ENCODE measurements around the gene MRPS22. TPM values are rescaled to one million over a fixed set of nuclear protein-coding genes. Genes with fewer than 3 reads are reported as not detected.

MRPS22 gene
- total RNA-seq, 1 experiment from 2014 or later = 147 TPM

DNA sequence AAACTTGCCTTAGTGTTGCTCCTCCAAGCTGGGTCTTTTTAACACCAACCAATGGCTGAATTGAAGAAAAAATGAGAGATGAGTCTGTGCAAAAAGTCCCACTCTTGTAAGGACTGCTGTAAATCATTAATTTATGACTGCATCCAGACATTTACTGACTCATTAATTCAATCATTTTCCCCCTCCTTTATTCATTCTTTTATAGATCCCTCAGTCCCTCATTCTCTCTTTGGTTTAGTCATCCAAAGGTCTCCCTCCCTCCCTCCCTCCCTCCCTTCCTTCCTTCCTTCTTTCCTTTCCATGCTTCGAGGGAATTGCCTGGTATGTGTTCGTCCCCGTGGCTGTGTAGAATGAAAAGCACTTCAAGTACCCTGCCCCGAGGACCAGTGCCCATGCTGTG lies 35.3 kb upstream of the MRPS22 start:
- no peaks in the 10 kb centered on the region for H3K27me3 ChIP-seq
- H3K4me3 ChIP-seq = no peak overlapping the region
- DNase-seq = no peak
- no peaks in the 10 kb centered on the region for H3K36me3 ChIP-seq
- no peaks in the 10 kb centered on the region for H3K9me3 ChIP-seq

DNA sequence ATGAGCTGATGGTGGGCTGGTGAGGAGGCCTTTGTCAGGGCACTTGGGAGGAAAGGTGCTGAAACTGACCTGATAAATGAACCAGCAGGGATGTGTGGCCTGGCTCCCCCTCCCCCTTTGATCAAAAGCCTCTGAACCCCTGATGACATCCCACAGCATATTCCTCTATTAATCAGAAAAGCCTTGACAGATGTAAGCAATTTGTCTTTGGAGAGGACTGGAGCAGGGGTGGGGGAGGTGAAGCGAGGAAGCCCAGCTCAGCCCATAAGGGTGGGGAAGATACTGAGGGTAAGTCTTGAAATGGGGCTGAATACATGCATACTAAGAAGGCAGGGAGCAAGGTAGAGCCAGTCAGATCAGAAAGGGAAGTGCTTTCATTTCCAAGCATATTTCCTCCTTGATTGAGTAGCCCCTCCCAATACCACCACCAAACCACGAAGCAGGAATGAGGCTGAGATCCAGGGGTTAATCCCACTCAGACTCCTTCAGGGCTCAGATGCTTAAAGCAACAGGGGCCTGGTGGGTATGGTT lies 34.7 kb upstream of the MRPS22 start:
- Histone ChIP-seq H3K36me3 (no peaks in the 10 kb centered on the region), H3K9me3 (no peaks in the 10 kb centered on the region), H3K27me3 (no peaks in the 10 kb centered on the region), H3K4me3 (no peak overlapping the region)
- DNase-seq = peak; percentile 75

DNA sequence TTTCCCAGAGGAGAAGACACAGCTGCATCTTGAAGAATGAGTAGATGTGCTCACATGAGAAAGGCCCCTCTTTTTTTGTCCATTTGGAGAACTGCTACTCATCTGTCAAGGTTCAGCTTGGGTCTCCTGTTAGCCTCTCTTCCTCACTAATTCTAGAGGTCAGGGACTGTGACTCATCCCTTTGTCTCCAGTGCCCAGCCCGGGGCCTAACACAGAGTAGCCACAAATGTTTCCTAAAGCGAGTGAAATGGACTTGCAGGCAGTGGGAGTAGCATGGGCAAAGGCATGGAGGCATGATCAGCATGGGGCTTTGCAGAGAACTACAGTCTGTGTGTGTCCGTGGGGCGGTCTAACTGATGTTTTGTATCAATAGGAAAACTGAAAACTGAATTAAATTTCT lies 33.9 kb upstream of the MRPS22 start:
- Histone ChIP-seq H3K9me3 (no peaks in the 10 kb centered on the region), H3K4me3 (no peak overlapping the region), H3K27me3 (no peaks in the 10 kb centered on the region), H3K36me3 (no peaks in the 10 kb centered on the region)
- peak; percentile 85 for DNase-seq

DNA sequence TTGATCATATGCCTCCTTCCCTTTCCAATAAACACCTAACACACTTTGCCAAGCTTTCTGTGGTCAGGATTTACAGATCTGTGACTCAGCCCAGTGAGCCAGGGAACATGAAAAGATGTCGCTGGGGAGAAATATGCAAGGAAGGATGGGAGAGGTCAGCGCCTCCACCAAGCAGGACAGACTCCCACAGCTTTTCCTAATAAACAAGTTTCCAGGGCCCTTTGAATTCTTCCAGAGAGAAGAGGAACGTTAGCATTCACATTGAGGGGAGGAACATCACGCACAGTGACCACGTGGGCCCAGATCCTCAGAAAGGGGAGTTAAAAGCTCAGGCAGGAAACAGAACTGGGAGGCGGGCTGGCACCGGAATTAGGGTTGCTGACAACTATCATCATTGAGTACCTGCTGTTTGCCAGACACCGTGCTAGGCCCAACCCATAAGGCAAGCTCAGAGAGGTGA lies 33.3 kb upstream of the MRPS22 start:
- Histone ChIP-seq H3K36me3 (no peaks in the 10 kb centered on the region), H3K27me3 (no peaks in the 10 kb centered on the region), H3K9me3 (no peaks in the 10 kb centered on the region), H3K4me3 (no peak overlapping the region)
- peak; percentile 89 for DNase-seq

DNA sequence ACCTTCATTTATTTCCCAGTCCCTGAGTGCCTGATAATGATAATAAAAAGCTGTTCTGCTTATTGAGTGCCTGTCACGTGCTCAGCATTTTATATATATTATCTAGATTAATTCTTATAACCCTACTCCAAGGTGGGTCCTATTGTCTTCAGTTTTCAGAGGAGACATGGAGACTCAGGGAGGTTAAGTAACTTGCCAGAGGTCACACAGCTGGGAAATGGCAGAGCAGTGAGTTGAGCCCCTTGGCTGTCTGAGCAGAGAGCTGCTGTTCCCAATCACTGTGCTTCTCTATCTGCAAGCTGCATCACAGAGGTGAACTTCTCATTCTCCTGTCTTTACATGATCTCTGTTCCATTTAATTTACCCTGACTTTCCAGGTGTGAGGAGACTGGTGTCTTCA lies 32.3 kb upstream of the MRPS22 start:
- Histone ChIP-seq H3K27me3 (no peaks in the 10 kb centered on the region), H3K4me3 (no peak overlapping the region), H3K9me3 (no peaks in the 10 kb centered on the region), H3K36me3 (no peaks in the 10 kb centered on the region)
- DNase-seq = no peak

DNA sequence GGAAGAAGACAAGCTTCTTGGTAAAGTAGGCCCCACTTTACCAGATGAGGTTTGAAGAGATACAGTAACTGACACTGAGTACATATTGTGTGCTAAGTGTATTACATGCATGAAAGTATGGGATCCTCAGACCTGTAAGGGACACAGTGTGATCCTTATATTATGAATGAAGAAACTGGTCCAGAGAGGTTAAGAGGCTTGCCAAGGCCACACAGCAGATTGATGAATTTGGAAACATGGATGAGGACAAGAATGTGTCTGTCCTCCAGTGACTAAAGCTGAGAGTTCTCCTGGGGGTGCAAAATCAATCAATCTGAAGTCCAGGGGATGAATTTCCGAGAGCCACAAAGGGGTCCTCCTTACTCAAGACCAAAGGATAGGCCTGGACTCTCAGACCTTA lies 31.4 kb upstream of the MRPS22 start:
- no peaks in the 10 kb centered on the region for H3K27me3 ChIP-seq
- H3K36me3 ChIP-seq = no peaks in the 10 kb centered on the region
- H3K4me3 ChIP-seq = no peak overlapping the region
- H3K9me3 ChIP-seq = no peaks in the 10 kb centered on the region
- DNase-seq = no peak

DNA sequence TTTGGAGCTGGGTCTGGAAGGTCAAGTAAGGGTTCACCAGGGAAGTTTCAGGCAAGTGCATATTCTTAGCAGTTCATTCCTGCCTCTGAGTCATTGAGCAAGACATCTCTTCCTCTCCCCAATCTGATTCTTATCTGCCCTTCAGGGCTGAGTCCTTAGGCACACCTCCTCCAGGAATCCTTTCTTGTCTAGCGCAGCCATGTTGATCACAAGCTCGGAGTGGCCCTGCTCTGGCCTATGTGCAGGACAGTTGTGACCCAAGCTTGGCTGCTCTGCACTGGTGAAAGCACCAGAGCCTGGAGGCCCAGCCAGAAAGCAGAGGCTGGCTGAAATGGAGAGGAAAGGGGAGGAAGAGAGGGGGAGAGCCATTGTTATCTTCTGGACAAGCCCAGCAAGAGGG lies 30.9 kb upstream of the MRPS22 start:
- no peak for DNase-seq
- H3K27me3 ChIP-seq = no peaks in the 10 kb centered on the region
- no peak overlapping the region for H3K4me3 ChIP-seq
- no peaks in the 10 kb centered on the region for H3K36me3 ChIP-seq
- no peaks in the 10 kb centered on the region for H3K9me3 ChIP-seq

DNA sequence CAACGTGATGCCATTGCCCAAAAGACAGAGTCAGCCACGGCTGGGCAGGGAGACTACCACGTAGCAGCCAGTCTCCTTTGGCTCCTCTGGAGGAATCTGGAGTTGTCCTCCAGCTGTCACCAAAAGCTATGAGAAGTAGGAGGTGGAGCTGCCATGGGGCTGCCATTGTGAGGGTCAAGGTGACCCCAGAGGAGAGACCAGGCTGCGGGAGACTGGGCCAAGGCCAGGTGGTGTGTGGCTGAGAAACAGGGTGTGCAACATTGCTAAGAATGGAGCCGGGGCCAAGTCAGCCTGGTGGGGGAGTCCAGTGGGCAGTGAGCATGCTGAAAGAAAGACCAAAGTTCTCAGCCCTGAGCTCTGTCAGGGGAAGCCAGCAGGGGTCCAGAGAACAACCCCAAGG lies 29.9 kb upstream of the MRPS22 start:
- no peaks in the 10 kb centered on the region for H3K36me3 ChIP-seq
- no peak overlapping the region for H3K4me3 ChIP-seq
- H3K27me3 ChIP-seq = no peaks in the 10 kb centered on the region
- no peaks in the 10 kb centered on the region for H3K9me3 ChIP-seq
- no peak for DNase-seq

DNA sequence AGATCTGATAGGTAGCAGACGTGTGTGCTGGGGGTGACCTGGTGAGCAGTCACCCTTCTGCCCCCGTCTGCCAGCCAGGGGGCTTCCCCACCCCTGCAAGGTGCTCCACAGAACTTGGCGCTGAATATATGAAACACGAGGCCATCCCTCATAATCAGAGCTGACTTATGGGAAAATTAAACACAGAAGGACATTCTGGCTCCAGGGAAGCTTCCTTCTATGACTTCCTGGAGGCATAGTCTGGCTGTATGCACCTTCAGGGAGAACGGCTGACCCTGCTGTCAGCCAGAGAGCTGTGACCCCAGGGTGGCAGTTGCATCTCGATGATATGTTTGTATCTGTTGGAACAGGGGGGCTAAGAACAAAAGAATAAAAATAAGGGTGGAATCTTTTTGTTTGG lies 26.6 kb upstream of the MRPS22 start:
- no peak for DNase-seq
- Histone ChIP-seq H3K27me3 (no peaks in the 10 kb centered on the region), H3K4me3 (no peak overlapping the region), H3K9me3 (no peaks in the 10 kb centered on the region), H3K36me3 (no peaks in the 10 kb centered on the region)

DNA sequence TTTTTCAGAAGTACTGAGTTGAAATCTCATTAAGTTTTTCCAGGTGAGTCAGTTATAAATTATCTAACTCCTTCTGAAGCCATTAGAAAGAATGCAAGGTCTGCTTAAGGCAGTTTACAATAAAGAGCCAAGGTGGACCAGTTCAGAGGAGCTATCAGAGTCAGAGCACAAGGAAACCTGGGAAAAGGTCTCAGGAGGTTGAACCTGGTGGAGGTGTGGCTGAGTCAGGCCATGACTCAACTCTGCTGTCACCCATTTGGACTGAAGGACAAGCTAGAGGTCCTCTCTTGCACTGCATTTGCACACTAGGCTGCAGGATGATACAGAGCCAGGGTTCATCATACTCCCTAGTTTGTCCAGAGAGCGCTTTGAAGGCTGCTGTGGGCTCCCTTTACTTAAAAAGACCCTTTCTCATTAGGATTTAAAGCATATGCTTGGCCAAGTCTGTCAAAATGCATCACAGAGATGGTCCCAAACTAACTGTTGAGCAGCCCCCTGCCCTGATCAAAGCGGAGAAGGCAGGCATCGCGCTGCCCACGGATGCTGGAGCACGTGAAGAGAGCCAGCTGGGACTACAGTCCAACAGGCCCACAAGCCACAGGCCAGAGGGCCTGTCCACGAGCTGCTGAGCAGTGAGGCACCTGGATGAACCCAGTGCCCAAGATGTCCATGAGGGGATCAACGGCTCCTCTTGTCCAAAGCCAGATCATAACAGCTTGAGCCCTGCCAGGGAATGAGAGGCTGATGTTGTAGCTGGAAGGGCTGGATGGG lies 26.0 kb upstream of the MRPS22 start:
- Histone ChIP-seq H3K4me3 (no peak overlapping the region), H3K9me3 (no peaks in the 10 kb centered on the region), H3K27me3 (no peaks in the 10 kb centered on the region), H3K36me3 (no peaks in the 10 kb centered on the region)
- no peak for DNase-seq

DNA sequence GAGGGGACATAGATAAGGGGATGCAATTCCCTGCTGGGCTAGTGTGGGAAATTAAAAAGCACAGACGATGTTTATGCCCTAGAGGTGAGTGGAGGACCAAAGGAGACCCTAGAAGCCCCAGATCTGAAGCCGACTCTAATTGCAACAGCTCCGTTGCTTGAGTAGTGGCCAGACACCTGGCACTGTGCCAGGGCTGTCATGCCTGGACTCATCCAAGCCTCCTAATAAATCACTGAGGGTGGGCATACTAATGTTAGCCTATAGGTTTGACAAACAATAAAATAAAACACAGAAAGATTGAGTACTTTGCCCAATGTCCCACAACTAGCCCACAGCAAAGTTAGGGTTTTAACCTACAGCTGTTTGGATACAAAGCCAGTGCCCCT lies 25.4 kb upstream of the MRPS22 start:
- Histone ChIP-seq H3K9me3 (no peaks in the 10 kb centered on the region), H3K36me3 (no peaks in the 10 kb centered on the region), H3K27me3 (no peaks in the 10 kb centered on the region), H3K4me3 (no peak overlapping the region)
- no peak for DNase-seq

DNA sequence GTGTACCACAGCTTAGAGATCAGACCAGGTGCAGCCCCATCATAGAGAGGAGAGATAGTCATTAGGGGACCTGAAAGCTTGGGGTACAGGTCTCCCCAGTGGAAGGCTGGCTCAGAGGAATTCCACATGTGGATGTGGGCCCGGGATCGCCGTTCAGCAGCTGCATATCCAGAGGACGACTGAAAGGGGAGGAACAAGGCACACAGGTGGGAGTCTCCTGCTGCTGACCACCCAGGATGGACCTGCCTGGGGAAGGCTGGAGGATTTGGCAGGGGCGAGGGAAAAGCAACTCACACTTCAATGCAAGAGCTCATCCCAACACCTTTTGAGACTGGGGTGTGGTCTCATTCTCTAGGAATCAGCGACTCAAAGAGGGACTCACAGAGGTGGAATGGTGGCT lies 25.0 kb upstream of the MRPS22 start:
- H3K36me3 ChIP-seq = no peaks in the 10 kb centered on the region
- no peak overlapping the region for H3K4me3 ChIP-seq
- no peaks in the 10 kb centered on the region for H3K27me3 ChIP-seq
- no peak for DNase-seq
- no peaks in the 10 kb centered on the region for H3K9me3 ChIP-seq

DNA sequence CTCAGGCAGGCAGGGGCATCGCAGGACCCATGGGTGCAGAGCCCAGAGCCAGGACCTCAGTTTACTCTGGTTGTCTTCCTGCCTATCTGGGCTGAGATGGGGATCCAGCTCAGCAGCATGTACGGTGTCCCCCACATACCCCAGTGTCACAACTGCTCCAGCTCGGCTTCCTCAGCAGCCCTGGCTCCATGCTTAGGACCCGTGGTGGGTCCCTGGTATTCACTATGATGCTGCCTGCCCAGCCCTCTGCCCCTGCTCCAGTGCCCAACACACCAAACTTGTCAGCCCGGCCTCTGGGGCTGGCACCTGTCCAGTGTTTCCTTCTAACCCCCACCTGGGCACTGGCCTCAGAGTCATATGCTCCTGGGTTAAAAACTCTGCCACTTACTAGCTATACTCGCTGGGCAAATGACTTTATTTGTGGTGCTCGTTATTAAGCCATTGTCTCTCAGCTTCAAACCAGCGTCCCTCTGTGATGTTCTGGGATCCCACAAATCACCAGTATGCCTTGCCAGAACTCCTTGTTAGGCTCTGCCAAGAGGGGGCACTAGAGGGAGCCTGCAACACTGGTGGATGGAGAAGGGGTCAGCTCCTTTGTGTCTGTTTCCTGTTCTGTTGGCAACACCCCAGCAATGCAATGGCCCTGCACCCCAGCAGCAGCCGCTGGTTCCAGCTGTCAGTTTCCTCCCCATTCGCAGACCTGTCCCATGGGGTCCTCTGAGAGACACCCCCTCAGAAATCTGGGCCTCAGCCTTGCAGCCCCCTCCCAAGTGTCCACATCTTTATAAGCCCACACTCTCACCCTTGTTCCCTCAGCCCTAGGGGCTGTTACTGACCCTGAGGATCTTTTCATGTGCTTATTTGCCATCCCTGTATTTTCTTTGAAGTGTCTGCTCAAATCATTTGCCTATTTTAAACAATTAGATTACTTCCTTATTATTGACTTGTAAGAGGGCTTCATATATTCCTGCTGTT lies 24.1 kb upstream of the MRPS22 start:
- Histone ChIP-seq H3K4me3 (no peak overlapping the region), H3K27me3 (no peaks in the 10 kb centered on the region), H3K9me3 (no peaks in the 10 kb centered on the region), H3K36me3 (no peaks in the 10 kb centered on the region)
- DNase-seq = peak; percentile 48

DNA sequence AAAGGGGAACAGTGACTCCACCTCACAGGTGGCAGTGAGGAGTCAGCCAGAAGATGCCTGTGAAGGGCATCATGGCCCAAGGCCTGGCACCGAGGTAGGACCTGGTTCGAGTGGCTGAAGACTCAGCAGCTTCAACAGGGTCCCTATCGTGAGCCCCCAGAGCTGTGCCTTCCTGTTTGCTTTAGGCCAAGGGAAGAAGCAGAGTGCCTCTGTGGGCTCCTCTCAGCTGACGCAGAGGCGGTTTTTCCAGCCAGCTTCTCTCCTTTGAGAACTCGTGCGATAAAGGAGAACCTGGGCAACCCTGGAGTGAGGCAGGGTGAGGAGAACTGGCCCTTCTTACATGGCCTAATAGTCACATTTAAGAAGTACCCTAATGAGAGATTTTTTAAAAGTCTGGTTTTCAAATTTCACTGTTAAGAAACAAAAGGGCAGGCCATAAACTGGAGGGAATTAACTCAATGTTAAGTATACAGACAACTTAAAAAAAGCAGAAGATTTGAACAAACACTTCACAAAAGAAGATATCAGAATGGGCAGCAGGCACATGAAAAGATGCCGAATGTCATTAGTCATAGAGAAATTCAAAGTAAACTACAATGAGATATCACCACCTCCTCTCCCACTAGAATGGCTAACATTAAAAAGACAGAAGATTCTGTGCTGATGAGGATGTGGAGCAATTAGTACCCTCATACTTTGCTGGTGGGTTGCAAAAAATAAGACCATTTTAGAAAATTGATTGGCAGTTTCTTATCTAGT lies 23.1 kb upstream of the MRPS22 start:
- no peaks in the 10 kb centered on the region for H3K36me3 ChIP-seq
- H3K27me3 ChIP-seq = no peaks in the 10 kb centered on the region
- H3K4me3 ChIP-seq = no peak overlapping the region
- DNase-seq = no peak
- H3K9me3 ChIP-seq = no peaks in the 10 kb centered on the region

DNA sequence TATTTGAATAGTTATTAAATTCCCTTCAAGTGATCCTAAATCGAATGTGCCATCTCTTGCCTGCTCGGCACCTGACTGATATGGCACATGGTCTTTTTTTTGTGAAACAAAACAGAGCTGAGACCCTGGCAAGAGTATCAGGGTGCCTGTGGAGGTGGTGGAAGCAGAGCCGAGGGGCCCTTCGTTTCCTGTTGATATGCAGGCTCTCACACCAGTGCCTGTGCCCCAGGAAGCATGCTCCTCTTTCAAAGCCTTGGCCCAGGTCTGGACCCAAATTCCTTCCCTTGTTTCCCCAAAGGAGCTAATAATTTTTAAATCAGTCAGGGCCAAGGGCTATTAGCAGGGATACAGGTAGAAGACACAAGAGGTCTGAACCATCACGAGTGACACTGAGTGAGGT lies 21.5 kb upstream of the MRPS22 start:
- no peak overlapping the region for H3K4me3 ChIP-seq
- H3K36me3 ChIP-seq = no peaks in the 10 kb centered on the region
- H3K9me3 ChIP-seq = no peaks in the 10 kb centered on the region
- H3K27me3 ChIP-seq = no peaks in the 10 kb centered on the region
- no peak for DNase-seq

DNA sequence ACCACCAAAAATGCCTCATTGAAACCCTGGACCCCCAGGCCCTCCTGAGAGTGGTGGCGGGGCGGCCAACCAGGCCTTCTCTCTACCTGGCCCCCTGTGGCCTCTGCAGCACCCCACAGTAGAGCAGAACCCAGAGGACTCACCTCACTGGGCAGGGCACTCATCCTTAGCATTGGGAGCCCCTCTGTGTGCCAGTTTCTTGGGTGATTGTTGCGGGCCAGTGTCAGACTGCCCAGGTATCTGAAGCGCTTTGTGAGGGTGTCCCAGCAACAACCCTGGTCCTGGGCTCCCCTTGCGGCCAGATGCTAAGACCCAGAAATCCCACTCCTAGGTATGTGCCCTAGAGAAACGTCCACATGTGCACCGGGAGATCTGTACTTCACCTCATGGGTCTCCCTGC lies 20.7 kb upstream of the MRPS22 start:
- Histone ChIP-seq H3K9me3 (no peaks in the 10 kb centered on the region), H3K27me3 (no peaks in the 10 kb centered on the region), H3K4me3 (no peak overlapping the region), H3K36me3 (no peaks in the 10 kb centered on the region)
- no peak for DNase-seq

DNA sequence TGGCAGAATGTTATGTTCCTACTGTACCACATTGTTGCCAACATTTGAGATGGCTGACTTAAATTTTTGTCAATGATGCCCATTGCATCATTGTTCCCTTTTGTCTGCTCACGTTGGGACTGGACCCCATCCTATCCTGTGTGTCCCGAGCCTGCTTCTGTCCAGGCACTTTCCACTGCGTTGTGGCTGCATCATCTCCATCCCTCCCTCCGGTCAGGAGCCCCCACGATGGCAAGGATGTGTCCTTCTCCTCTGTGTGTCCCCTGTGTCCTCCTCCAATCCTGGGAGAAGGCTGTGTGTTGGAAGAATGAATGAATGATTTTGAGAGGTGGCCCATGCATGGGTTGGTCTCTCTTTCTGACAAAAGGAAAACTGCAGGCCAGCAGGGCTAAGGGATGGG lies 19.4 kb upstream of the MRPS22 start:
- no peaks in the 10 kb centered on the region for H3K9me3 ChIP-seq
- no peaks in the 10 kb centered on the region for H3K36me3 ChIP-seq
- H3K27me3 ChIP-seq = no peaks in the 10 kb centered on the region
- DNase-seq = no peak
- no peak overlapping the region for H3K4me3 ChIP-seq
